Measurements from ENCODE around the gene KLF5. TPM values are rescaled to one million over a fixed set of nuclear protein-coding genes. Genes with fewer than 3 reads are reported as not detected.
A peak's percentile ranks its signal among the peaks of the same experiment; 100 is the strongest.

Gene KLF5
- total RNA-seq, 1 experiment from 2014 or later = 59.2 TPM

GRCh38 chr13:73110814-73111213, 52.0 kb downstream of the KLF5 start:
- Histone ChIP-seq H4K20me1 (ENCODE audit: insufficient read depth) (no peaks in the 10 kb centered on the region), H3K4me3 (replicated peaks in 1 of 2; ENCODE audit: low read depth in 1 of 2, low read length in 2 of 2) (no peak overlapping the region), H3K9ac (ENCODE audit: low read length) (no peak overlapping the region), H3K27me3 (ENCODE audit: insufficient read depth, low read length) (no peaks in the 10 kb centered on the region), H3K36me3 (ENCODE audit: control insufficient read depth in 1 of 2, insufficient read depth in 2 of 2, low read length in 2 of 2) (no peaks in the 10 kb centered on the region), H3K27ac (ENCODE audit: low read depth, low read length) (no peak overlapping the region), H3K79me2 (ENCODE audit: insufficient read depth, low read length) (no peaks in the 10 kb centered on the region), H3K4me2 (ENCODE audit: low read length) (no peak overlapping the region), H2AFZ (ENCODE audit: low read depth, low read length, poor library complexity, severe bottlenecking) (peak overlapping the region; percentile 85), H3K9me2 (ENCODE audit: insufficient read depth) (no peaks in the 10 kb centered on the region), H3K4me1 (ENCODE audit: control insufficient read depth in 1 of 2, insufficient read depth in 2 of 2, low read length in 2 of 2) (peaks cover 0 to 6% of the 10 kb centered on the region in 2 experiments; a peak in 1 of 4 replicates), H3K9me3 (ENCODE audit: control insufficient read depth in 1 of 2, insufficient read depth in 1 of 2, low read depth in 1 of 2, low read length in 2 of 2) (no peaks in the 10 kb centered on the region)
- ChIA-PET RAD21 (ENCODE audit: low non-redundant PET in 1 of 2, low total read pairs in 2 of 2, uncharacterized antibody in 2 of 2, unreplicated experiment in 2 of 2) (no interaction called here), POLR2A (no interaction called here), CTCF (no interaction called here)
- no peak for ATAC-seq
- TF ChIP-seq POLR2AphosphoS5 (IDR thresholded peaks at IDR 0.05; ENCODE audit: low read depth, low read length) = no peak
- no peak for TF ChIP-seq SIN3A (IDR thresholded peaks at IDR 0.05; ENCODE audit: low read depth)
- TF ChIP-seq EZH2 (IDR thresholded peaks at IDR 0.05) = no peak
- no peak for TF ChIP-seq EZH2phosphoT487 (IDR thresholded peaks at IDR 0.05; ENCODE audit: borderline replicate concordance)
- no peak for TF ChIP-seq ZNF274 (IDR thresholded peaks at IDR 0.05; ENCODE audit: low read depth, low read length)
- no peak for TF ChIP-seq POLR2A (IDR thresholded peaks at IDR 0.05; ENCODE audit: borderline replicate concordance, extremely low read depth, insufficient read depth, insufficient read length)
- no peak for TF ChIP-seq MAX (IDR thresholded peaks at IDR 0.05)
- no peak for TF ChIP-seq CBX3 (IDR thresholded peaks at IDR 0.05; ENCODE audit: low read depth)
- no peak for TF ChIP-seq SRF (IDR thresholded peaks at IDR 0.05; ENCODE audit: low read depth)
- DNase-seq (ENCODE audit: low read depth, low spot score) = no peak
- no TSS peak for BruUV-seq (replicated peaks)
- intact Hi-C loops (cut with micrococcal nuclease) = no loop called here

GRCh38 chr13:73111331-73111730, 52.5 kb downstream of the KLF5 start:
- Histone ChIP-seq H3K4me1 (ENCODE audit: control insufficient read depth in 1 of 2, insufficient read depth in 2 of 2, low read length in 2 of 2) (peaks cover 0 to 6% of the 10 kb centered on the region in 2 experiments; a peak in 1 of 4 replicates), H3K4me3 (replicated peaks in 1 of 2; ENCODE audit: low read depth in 1 of 2, low read length in 2 of 2) (no peak overlapping the region), H3K27ac (ENCODE audit: low read depth, low read length) (no peak overlapping the region), H3K4me2 (ENCODE audit: low read length) (no peak overlapping the region), H3K9ac (ENCODE audit: low read length) (no peak overlapping the region), H3K36me3 (ENCODE audit: control insufficient read depth in 1 of 2, insufficient read depth in 2 of 2, low read length in 2 of 2) (no peaks in the 10 kb centered on the region), H2AFZ (ENCODE audit: low read depth, low read length, poor library complexity, severe bottlenecking) (peak overlapping the region; percentile 85), H3K9me3 (ENCODE audit: control insufficient read depth in 1 of 2, insufficient read depth in 1 of 2, low read depth in 1 of 2, low read length in 2 of 2) (no peaks in the 10 kb centered on the region), H3K27me3 (ENCODE audit: insufficient read depth, low read length) (no peaks in the 10 kb centered on the region), H3K79me2 (ENCODE audit: insufficient read depth, low read length) (no peaks in the 10 kb centered on the region), H4K20me1 (ENCODE audit: insufficient read depth) (no peaks in the 10 kb centered on the region), H3K9me2 (ENCODE audit: insufficient read depth) (no peaks in the 10 kb centered on the region)
- ChIA-PET POLR2A (no interaction called here), CTCF (no interaction called here), RAD21 (ENCODE audit: low non-redundant PET in 1 of 2, low total read pairs in 2 of 2, uncharacterized antibody in 2 of 2, unreplicated experiment in 2 of 2) (no interaction called here)
- intact Hi-C loops (cut with micrococcal nuclease) = no loop called here
- ATAC-seq (no peak), DNase-seq (ENCODE audit: low read depth, low spot score) (no peak)
- TF ChIP-seq SRF (IDR thresholded peaks at IDR 0.05; ENCODE audit: low read depth) = no peak
- TF ChIP-seq ZNF274 (IDR thresholded peaks at IDR 0.05; ENCODE audit: low read depth, low read length) = no peak
- TF ChIP-seq POLR2A (IDR thresholded peaks at IDR 0.05; ENCODE audit: borderline replicate concordance, extremely low read depth, insufficient read depth, insufficient read length) = no peak
- no peak for TF ChIP-seq YY1 (IDR thresholded peaks at IDR 0.05; ENCODE audit: extremely low read depth, insufficient replicate concordance, low read depth, low read length)
- no peak for TF ChIP-seq ELF1 (IDR thresholded peaks at IDR 0.05; ENCODE audit: borderline replicate concordance, low read depth)
- TF ChIP-seq JUND (IDR thresholded peaks at IDR 0.05) = no peak
- TF ChIP-seq EGR1 (IDR thresholded peaks at IDR 0.05; ENCODE audit: low read depth) = no peak
- no peak for TF ChIP-seq CTCF (IDR thresholded peaks at IDR 0.05 in 2 of 3, conservative IDR thresholded peaks at IDR 0.05 in 1 of 3; ENCODE audit: borderline replicate concordance in 1 of 3, insufficient read depth in 1 of 3, low read depth in 2 of 3, low read length in 2 of 3)
- TF ChIP-seq EZH2 (IDR thresholded peaks at IDR 0.05) = no peak
- BruUV-seq (replicated peaks) = no TSS peak

Measured in HCT116 (cell line).